Spleen (tissue), 7 donors: ENCODE results near the gene NDUFB3.

Source experiments
- CTCF ChIP-seq, 11 experiments: fragments of 200-600 bp in 7 of 11; fragments of 450-650 bp in 4 of 11; sonication (generic) in 4 of 11; IDR thresholded peaks in 8 of 11; conservative IDR thresholded peaks in 3 of 11; 1 replicate in 7 of 11; 2 replicates in 4 of 11; pipeline versions ENCODE4 v1.4.0 to v1.8.0; 2016 to 2021; ENCODE audit warnings: antibody characterized with exemption in 11 of 11, inconsistent platforms in 4 of 11, mild to moderate bottlenecking in 1 of 11
- POLR2A ChIP-seq, 3 donors: fragments of 450-650 bp; IDR thresholded peaks; one replicate each; pipeline ENCODE4 v1.5.1; 2017; ENCODE audit warnings: antibody characterized with exemption in 3 of 3, mild to moderate bottlenecking in 1 of 3
- donor health status: DM: no; HTN: no; CAD: no; lungs with moderate emphysema.
- donor health status: DM: no; HTN: no; CAD: no.
- donor health status: DM: no; HTN: no; CAD: no.

- TF ChIP-seq CTCF (IDR thresholded peaks at IDR 0.05 in 8 of 11, conservative IDR thresholded peaks at IDR 0.05 in 3 of 11) = no peak
- peak in 1 of 3 donors; percentile 23 for TF ChIP-seq POLR2A (IDR thresholded peaks at IDR 0.05)
Measured at GRCh38 chr2:201118961-201119854, 47.4 kb downstream of the NDUFB3 start.
